ENCODE measurements around the gene SLC4A4. TPM values are rescaled to one million over a fixed set of nuclear protein-coding genes. Genes with fewer than 3 reads are reported as not detected.

Gene SLC4A4
- total and polyA plus RNA-seq, 9 donors, result 0.23 to 8.3 (median 1.4) TPM

DNA sequence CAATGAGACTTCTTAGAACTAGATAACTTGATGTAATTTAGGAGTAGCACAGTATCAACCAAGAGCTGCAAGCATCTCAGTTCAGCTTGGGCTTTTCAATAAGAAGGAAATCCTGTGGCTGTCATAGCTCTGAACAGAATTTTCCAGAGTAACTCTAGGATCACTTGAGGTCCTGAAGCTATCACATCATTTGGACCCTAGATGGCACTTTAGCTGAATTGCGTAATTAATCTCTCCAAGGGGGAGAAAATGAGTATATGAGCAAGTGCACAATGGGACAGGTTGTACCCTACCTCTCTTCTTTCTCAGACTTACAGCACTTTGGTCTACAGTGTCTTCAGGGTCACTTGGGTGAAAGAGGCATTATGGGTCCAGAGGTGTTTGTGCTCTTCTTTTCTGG is 45.2 kb downstream of the SLC4A4 start:
- WGBS, 3 donors, result 96 to 100% (median 100%) methylated on average over 1 of the region's 1 CpG
- TF ChIP-seq, protein P1, sequence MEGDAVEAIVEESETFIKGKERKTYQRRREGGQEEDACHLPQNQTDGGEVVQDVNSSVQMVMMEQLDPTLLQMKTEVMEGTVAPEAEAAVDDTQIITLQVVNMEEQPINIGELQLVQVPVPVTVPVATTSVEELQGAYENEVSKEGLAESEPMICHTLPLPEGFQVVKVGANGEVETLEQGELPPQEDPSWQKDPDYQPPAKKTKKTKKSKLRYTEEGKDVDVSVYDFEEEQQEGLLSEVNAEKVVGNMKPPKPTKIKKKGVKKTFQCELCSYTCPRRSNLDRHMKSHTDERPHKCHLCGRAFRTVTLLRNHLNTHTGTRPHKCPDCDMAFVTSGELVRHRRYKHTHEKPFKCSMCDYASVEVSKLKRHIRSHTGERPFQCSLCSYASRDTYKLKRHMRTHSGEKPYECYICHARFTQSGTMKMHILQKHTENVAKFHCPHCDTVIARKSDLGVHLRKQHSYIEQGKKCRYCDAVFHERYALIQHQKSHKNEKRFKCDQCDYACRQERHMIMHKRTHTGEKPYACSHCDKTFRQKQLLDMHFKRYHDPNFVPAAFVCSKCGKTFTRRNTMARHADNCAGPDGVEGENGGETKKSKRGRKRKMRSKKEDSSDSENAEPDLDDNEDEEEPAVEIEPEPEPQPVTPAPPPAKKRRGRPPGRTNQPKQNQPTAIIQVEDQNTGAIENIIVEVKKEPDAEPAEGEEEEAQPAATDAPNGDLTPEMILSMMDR (IDR thresholded peaks at IDR 0.05), result no peak
- TF ChIP-seq POLR2A (IDR thresholded peaks at IDR 0.05) (no peak), EP300 (IDR thresholded peaks at IDR 0.05) (no peak)
- H3K9me3 ChIP-seq, result no peaks in the 10 kb centered on the region
- intact Hi-C loops (cut with DNase I), result loop anchor here in 1 of 4 donors (2.0 kb wide), 1 partner anchor 23 kb away; no protein-coding TSS in a partner anchor
- no peak overlapping the region for H3K27ac ChIP-seq
- no peak overlapping the region for H3K4me3 ChIP-seq
- no peaks in the 10 kb centered on the region for H3K27me3 ChIP-seq
- no peak for DNase-seq
- no peaks in the 10 kb centered on the region for H3K4me1 ChIP-seq (ENCODE audit: insufficient read depth)
- H3K36me3 ChIP-seq, result no peaks in the 10 kb centered on the region

DNA sequence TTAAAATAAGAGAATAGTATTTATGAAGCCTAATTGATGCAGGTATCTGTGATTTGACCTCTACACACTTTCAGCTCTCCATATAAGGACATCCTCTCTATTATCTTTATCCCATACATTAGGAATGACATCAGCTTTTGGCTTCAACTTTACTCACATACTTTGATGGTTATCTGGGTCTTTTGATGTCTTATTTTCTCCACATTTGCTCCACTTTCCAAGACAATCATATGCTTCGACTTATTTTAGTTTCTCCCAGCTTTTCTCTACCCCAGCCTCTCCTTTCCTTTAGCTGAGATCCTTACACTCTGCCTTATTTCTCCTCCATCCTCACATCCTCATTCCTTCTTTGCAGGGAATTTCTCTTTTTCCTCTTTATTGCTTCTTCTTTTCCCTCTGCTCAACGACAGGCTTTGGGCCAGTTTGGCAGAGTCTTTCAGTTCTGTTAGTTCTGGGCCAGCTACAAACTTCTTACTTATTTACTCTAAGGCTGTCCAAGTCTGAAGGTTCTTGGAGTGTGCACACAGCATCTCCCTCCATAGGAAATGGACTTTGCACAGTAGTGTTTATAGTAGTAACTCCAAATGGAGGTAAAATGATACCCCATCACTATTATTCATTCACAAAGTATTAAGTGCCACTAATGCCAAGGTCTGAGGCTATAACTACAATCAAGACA is 50.5 kb downstream of the SLC4A4 start:
- no peak overlapping the region for H3K27ac ChIP-seq
- WGBS, 3 donors, result 31 to 33% (median 31%) methylated on average over 2 of the region's 2 CpGs
- H3K27me3 ChIP-seq, result no peaks in the 10 kb centered on the region
- no peak for DNase-seq
- TF ChIP-seq EP300 (IDR thresholded peaks at IDR 0.05) (no peak), POLR2A (IDR thresholded peaks at IDR 0.05) (no peak)
- TF ChIP-seq, protein P1 (IDR thresholded peaks at IDR 0.05), result no peak
- intact Hi-C loops (cut with DNase I), result no loop called here
- H3K4me1 ChIP-seq (ENCODE audit: insufficient read depth), result no peaks in the 10 kb centered on the region
- no peaks in the 10 kb centered on the region for H3K36me3 ChIP-seq
- no peaks in the 10 kb centered on the region for H3K9me3 ChIP-seq
- no peak overlapping the region for H3K4me3 ChIP-seq

DNA sequence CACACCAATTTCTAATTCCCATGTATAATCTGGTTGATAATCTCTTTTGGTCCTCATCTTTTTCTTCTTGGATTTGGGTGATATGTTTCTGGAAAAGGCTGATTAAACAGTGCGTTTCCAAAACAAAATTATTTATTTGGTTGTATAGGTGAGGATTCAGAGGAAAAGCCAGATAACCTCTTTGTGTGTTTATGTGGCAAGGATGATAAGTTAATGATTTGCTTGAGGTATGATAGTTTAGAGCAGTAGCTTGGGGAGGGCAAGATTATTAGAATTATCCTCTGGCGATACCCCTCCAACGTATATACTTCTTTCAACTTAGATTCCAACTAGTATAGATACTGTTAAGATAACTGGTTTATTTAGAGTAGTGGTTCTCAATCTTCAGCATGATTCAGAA is 53.3 kb downstream of the SLC4A4 start:
- Histone ChIP-seq H3K27me3 (no peaks in the 10 kb centered on the region), H3K36me3 (no peaks in the 10 kb centered on the region), H3K9me3 (no peaks in the 10 kb centered on the region), H3K27ac (no peak overlapping the region), H3K4me1 (ENCODE audit: insufficient read depth) (no peaks in the 10 kb centered on the region), H3K4me3 (no peak overlapping the region)
- WGBS, 3 donors, result 92 to 96% (median 95%) methylated on average over 3 of the region's 3 CpGs
- TF ChIP-seq POLR2A (IDR thresholded peaks at IDR 0.05) (no peak), EP300 (IDR thresholded peaks at IDR 0.05) (no peak)
- TF ChIP-seq, protein P1 (IDR thresholded peaks at IDR 0.05), result no peak
- intact Hi-C loops (cut with DNase I), result no loop called here
- DNase-seq, result no peak

DNA sequence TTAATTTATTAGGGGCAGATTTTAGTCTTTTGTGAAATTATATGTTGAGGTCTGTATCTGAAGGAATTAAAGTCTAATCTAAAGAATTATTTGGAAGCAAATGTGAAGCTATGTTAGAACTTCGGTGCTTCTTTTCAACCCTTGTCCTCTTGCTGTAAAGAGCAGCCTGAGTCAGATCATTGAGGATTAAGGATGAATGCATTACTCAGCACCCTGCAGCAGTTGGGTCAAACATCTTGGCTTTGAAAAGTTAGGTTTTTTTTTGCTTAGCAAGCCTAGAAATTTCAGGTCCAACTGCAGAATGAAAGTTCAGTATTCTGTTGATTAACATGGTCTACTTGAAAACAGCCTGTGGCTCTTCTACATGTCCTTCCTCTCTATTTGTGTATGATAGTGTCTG is 57.6 kb downstream of the SLC4A4 start:
- 83 to 92% (median 91%) methylated on average over 1 of the region's 1 CpG for WGBS, 3 donors
- no peak for TF ChIP-seq POLR2A (IDR thresholded peaks at IDR 0.05)
- TF ChIP-seq, protein P1 (IDR thresholded peaks at IDR 0.05), result no peak
- TF ChIP-seq EP300 (IDR thresholded peaks at IDR 0.05), result no peak
- DNase-seq, result no peak
- Histone ChIP-seq H3K36me3 (no peaks in the 10 kb centered on the region), H3K9me3 (no peaks in the 10 kb centered on the region), H3K4me3 (no peak overlapping the region), H3K4me1 (ENCODE audit: insufficient read depth) (no peaks in the 10 kb centered on the region), H3K27ac (no peak overlapping the region), H3K27me3 (no peaks in the 10 kb centered on the region)
- intact Hi-C loops (cut with DNase I), result no loop called here
